DMS 273 (cell line): Measurements from ENCODE around the gene ABCD2.
"Not testable (repeated sequence)": the region's sequence is repeated elsewhere in the genome, so short reads cannot be mapped to it uniquely, and the experiment has no call there.

Experiments used
- DNase-seq: peaks from one replicate; lab custom pipeline; 2025; ENCODE audit not compliant: unreplicated experiment; lab: John Stamatoyannopoulos, UW

Gene ABCD2

GRCh38 chr12:39544211-39544610, 75.4 kb downstream of the ABCD2 start:
- not testable (repeated sequence) for DNase-seq

- no peak for DNase-seq
Measured at GRCh38 chr12:39541471-39541870, 78.1 kb downstream of the ABCD2 start.

DNA sequence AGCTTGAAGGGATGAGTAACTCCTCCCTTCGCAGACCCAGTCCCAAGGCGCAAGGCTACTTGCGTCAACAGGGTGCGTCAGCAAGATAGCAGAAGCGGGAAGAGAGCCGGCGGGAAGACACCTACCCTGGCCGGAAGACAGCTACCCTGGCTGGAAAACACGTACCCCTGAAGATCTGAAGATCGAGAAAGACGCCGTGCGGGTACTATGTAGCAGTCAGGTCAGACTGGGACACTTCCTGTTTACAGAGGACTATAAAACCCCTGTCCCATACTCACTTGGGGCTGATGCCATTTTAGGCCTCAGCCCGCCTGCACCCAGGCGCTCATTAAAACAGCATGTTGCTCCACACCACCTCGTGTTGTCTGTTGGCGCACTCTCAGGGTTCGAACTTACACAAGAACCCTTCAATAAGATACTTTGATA, 80.9 kb downstream of the ABCD2 start:
- DNase-seq = no peak

- no peak for DNase-seq
Measured at GRCh38 chr12:39533951-39534350, 85.7 kb downstream of the ABCD2 start.

DNA sequence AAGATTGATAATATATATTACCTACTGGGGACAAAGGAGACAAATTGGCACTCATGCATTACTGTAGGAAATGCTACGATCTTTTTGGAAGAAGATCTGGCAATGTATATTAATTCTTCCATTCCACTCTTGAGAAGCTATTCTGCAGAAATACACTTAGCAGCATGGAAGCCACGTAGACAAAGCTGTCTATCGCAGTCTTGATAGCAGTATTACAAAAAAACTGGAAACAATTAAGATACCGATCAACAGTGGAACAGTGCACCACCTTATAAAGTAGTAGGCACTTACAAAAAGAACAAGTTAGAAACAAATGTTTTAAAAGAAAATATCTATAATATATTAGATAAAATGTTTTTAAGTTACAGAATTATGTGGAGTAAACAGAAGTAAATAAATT, 87.2 kb downstream of the ABCD2 start:
- DNase-seq = no peak

DNA sequence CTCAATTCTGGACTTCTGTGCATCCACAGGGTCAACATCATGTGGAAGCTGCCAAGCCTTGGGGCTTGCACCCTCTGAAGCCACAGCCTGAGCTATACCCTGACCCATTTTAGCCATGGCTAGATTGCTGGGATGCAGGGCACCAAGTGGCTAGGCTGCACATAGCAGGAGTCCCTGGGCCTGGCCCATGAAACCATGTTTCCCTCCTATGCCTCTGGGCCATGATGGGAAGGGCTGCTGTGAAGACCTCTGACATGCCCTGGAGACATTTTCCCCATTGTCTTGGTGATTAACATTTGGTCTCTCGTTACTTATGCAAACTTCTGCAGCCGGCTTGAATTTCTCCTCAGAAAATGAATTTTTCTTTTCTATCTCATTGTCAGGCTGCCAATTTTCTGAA, 92.6 kb downstream of the ABCD2 start:
- no peak for DNase-seq

- DNase-seq = not testable (repeated sequence)
Measured at GRCh38 chr12:39522167-39522566, 97.4 kb downstream of the ABCD2 start.

DNA sequence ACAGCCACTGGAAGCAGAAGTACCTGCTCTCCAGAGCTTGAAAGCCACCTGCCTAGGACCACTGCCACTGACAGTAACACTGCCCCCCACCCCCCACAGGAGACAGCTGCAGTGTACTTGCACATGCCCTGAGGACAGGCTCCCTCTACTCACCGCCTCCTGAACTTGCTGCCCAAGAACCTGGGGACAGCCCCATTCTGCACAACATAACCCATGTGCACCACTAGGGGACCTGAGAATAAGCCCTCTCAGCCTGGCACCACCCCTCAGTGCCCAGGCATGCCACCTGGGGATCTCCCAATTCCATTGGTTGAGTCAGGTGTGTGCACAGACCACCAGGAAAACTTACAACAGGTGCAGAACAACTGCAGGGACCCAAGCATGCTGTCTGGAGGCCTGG, 109.6 kb downstream of the ABCD2 start:
- no peak for DNase-seq

GRCh38 chr12:39505554-39505953, 114.0 kb downstream of the ABCD2 start:
- no peak for DNase-seq

GRCh38 chr12:39505023-39505422, 114.6 kb downstream of the ABCD2 start:
- no peak for DNase-seq

DNA sequence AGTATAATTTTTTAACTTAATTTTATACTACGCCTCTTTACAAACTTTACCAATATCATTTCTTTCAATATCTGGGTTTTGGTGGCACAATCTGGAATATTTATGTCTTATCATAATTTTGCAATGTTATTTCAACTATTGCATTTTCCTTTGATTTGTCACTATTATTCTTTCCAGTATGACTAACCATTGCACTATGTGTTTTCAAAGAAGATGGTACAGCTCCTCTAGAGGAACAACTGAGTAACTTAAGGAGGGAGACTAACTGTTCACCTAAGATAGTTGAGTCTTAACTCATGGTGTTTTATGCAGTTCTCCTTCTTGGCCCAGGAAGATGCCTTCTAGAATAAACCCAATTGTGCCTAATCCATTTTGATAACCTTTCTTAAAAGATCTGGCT, 116.2 kb downstream of the ABCD2 start:
- no peak for DNase-seq

DNA sequence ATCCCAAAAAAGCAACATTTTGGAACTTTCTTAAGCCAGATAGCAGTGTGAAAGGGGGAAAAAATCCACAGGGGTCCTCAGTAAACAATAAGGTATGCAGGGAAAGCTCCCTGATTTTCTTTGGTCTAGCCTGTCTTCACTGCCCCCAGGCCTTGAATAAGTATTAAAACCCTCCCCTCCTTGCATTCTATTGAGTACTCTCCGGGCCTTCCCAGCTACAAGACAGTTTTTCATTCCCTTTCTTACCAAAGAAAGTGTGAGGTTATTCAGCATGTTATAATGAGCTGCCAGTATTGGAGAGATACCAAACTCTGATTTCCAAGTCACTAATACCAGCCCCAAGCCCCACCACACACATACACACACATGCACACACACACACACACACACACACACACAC, 116.9 kb downstream of the ABCD2 start:
- no peak for DNase-seq
